HG03159 (cell line): ENCODE data around the gene ZNF385D.

Experiments
- ATAC-seq: cut with Tn5 transposase; IDR thresholded peaks from one replicate; pipeline ENCODE4 v1.9.1; 2021; ENCODE audit warnings: mild to moderate bottlenecking, moderate library complexity; ENCODE audit not compliant: unreplicated experiment

Gene ZNF385D

DNA sequence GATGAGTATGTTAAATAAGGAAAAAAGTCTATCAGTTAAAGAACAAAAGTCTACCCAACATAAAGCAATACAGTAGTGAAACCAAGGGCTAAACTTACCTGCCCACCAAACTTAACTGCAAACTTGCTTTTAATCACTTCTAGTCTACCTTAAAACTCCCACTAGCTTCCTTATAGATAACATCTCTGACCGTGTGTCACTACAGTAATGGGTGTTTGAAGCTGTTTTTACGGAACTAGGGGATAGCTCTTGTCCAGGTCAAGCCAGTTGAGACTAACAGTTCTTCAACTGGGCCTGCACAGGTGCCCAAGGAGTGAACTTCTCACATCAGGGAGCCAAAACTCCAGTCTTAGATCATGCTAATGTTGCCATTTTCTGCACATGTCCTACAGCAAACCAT, 132.3 kb downstream of the ZNF385D start:
- no peak for ATAC-seq

DNA sequence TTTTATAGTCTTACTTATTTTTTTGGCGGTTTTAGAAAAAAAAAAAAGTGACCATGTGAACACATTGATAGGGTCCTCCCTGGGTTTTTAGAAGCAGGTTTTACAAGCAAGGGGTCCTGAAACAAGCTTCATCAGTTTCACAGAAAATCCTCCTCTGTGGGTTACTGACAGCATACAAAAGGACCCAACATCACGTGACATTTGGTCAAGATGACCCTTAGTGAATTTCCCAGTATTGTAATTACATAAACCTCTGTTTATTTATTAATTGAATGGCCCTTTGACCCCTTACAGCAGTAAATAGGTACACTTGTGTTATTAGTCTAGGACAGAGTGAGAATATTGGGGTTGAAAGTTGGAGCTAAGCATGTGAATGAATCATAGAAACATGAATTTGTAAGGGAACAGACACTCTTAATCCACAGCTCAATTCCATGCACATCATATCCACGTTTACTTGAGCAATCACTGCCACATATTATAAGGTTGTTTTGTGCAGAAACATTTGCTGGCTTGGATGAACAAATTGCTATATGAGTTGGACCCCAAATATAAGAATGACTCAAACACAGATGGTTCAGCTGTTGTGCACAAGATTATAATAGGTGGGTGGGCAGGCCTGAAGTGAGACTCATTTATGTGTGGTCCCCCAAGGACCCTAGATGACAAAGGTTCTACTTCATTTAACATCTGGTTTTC, 137.5 kb downstream of the ZNF385D start:
- no peak for ATAC-seq

DNA sequence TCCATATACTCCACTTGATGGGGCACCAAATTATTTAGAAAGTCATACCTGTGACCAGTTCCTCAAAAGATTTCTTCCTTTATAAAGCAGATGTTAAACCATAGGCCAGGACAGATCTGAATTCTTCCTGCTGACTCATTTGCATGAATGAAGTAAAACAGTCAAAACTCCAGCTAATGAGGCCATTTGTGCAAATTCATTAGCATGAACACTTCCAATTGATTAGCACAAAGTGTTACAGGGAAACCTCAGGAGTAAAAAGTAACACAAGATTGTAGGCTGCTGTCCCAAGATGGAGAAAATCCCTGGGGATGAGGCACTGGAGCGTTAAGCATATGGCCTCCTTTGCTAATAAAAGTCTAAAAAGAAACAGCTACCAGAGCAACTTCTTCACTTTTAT, 149.8 kb downstream of the ZNF385D start:
- no peak for ATAC-seq

DNA sequence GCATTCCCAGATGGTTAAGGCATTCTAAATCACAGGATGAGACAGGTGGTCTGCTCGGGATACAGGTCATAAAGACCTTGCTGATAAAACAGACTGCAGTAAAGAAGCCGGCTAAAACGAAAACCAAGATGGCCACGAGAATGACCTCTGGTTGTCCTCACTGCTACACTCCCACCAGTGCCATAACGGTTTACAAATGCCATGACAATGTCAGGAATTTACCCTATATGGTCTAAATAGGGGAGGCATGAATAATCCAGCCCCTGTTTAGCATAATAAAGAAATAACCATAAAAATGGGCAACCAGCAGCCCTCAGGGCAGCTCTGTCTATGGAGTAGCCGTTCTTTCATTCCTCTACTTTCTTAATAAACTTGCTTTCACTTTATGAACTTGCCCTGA, 151.1 kb downstream of the ZNF385D start:
- ATAC-seq, result no peak

DNA sequence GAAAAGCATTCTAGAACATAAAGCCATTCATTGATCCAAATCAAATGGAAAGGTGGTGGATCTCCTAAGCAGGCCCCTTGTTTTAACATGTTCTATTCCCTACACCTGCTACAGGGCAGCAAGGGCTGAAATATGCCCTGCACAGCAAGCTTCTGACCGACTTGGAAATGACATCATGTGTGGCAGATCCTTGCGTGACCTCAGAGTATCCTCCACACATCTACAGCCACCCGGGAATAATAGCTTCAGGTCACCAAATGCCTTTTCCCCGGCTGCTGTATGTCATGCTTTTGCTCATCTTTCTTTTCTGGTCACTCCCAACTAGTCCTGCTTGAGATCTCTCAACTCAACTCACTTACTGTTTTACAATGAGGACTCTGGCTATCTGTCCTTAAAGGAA, 158.2 kb downstream of the ZNF385D start:
- no peak for ATAC-seq

DNA sequence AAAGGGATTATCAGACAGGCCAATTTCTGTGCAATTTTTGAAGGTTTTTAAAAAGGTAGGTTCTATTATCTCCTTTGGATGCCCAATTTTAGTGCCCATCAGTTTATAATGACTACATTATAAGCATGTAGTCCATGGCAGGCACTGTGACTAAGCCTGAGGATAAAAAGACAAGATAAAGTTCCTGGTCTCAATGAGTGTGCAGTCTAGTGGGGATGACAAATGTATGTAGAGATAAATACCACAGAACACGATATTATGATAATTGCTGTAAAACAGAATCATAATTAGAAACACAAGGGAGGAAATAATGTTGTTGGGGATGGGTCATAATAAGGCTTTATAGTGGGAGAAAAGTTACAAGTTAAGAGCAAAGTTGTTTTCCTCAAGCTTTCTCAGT, 163.1 kb downstream of the ZNF385D start:
- ATAC-seq, result no peak

DNA sequence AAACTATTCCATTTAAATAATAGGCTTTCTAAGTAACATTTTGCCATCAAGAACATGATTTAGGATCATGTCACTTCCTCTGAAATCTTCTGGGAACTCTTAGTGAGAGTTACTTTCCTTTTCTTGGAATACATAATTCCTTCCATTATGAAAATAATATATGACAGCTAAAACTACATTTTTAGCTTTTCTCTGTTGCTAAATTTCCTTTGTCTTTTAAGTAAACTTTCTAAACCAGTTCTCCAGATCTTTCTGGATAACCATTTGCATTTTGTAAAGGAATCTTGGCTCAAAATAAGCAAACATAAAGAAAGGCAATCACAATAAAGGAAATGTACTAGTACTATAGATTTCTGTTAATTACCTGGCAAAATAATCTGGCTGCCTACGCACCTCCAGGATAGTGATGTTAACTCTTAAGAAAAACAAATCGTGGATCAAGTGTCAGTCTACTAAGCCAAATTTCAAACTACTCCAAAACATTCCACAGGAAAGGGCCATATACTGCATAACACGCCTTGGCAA, 165.7 kb downstream of the ZNF385D start:
- no peak for ATAC-seq

DNA sequence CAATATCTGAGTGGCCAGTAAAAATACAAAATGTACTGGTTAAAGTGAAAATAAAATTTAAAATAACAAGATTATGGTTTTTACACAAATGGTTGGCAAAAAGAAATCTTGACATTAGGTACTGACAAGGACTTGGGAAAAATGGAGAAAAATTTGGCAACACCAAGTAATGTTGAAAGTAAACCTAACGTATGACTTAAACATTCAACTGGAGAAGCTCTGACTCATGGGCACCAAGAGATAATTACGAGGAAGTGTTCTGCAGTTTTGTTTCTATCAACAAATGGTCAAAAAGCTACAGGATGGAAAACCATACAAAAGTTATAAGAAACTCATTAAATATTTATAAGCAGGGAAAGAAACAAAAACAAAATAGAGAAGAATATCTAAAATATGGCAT, 177.7 kb downstream of the ZNF385D start:
- no peak for ATAC-seq

DNA sequence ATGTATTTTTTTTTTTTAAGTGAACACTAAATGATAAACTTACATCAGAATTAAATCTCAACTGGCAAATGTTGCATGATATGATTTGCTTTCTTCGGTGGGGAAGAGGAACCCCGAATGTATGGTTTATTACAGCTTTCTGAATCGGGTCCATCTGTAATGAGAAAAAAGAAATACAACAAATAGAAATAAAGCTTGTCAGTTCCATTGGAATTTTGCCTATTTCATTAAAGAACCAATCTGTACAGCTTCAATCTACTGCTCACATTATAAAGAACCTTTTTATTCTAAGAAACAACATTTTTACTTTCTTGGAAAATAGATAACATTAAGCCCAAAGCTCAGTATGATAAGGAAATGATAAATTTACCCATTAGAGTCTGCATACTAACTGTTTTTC, 186.5 kb downstream of the ZNF385D start:
- no peak for ATAC-seq

DNA sequence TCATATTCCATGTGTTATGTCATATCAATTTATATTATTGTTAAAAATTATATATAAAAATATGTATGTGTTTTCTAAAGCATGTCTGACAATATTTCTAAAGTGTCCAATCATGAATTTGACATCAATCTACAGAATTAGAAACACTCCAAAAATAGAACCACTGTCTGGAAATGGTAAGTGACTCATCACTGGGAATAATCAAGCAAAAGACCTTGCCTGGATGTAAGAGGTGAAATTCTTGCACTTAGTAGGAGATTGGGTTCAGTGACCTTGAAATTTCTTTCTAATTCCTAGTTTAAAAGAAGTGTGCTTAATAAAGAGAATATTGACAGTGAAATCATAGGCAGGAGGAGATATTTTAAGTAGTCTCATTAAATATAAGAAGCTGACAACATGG, 188.8 kb downstream of the ZNF385D start:
- no peak for ATAC-seq

DNA sequence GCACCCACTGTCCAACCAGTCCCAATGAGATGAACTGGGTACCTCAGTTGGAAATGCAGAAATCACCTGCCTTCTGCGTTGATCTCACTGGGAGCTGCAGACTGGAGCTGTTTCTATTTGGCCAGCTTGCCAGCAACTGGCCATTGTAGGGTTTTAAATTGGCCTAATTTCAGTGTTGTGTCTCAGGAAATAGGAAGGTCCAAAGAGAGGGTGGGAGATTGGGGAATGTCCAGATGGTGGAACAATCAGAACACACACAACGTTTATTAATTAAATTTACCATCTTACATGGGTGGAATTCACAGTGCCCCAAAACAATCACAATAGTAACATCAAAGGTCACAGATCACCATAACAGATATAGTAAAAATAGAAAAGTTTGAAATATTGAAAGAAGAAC, 189.5 kb downstream of the ZNF385D start:
- no peak for ATAC-seq

DNA sequence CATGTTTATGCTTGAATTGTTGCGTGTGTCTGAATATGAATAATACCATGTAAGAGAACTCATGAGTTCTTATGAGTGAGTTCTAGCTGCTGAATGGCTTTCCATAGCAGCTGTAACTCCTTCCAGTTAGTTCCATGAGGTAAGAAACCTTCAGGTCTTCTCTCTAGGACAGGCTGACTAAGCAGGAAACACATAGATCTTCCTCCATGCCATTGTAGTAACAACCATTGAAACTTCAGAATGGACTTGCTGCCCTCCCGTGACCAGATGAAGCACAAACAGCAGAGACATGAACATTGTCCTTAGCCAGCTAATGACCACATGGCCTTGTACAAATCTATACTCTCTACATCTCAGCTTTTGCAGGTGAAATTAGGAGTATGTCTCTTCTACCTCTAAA, 200.0 kb downstream of the ZNF385D start:
- ATAC-seq, result no peak

DNA sequence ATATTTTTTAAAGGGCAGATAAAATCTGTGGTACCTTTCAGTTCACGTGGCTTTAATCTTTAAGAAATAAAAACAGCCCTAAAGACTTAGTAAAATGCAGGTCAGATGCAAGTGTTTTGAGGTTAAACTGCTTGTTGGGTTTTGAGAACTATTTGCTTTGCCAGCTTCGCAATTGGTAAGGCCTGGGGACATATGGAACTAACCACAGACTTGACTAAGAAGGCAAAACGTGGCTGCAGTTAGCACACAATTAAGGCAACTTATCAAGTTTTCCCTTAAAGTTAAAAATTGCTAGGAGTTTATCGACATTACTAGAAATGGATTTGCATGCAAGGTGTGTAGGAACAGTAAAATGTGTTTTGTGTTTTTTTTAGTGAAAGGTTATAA, 206.9 kb downstream of the ZNF385D start:
- ATAC-seq, result no peak

DNA sequence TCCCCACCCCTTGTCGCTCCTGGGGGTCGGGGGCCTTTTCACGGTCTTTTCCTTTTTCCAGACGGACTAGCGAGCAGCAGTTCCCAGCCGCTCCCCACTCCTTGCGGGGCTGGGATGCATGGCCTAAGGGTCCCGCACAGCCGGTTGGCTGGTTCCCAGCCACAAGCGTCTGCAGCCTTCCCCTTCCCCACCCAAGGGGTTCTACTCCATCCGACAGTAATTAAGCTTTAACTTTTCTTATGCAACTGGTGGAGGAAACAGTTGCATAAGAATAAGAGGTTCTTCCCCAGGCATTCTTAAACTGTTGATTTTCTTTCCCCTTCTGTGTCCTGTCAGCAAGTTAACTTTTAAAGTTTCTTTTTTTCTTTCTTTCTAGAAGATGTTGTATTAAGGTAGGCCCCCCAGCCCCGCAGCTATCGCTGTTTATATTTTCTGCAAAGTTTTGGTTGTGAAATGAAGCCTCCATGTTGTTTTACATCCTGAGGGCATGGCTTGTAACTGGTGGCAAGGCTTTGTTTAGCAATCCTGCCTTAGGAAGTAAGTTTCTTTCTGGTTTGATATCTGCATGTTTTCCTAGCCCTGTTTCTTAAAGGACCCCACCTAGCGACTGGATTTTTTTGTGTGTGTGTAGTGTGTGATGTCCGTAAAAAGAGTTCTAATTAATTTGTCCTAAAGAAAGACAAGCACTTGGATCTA, 207.5 kb downstream of the ZNF385D start:
- ATAC-seq, result no peak

DNA sequence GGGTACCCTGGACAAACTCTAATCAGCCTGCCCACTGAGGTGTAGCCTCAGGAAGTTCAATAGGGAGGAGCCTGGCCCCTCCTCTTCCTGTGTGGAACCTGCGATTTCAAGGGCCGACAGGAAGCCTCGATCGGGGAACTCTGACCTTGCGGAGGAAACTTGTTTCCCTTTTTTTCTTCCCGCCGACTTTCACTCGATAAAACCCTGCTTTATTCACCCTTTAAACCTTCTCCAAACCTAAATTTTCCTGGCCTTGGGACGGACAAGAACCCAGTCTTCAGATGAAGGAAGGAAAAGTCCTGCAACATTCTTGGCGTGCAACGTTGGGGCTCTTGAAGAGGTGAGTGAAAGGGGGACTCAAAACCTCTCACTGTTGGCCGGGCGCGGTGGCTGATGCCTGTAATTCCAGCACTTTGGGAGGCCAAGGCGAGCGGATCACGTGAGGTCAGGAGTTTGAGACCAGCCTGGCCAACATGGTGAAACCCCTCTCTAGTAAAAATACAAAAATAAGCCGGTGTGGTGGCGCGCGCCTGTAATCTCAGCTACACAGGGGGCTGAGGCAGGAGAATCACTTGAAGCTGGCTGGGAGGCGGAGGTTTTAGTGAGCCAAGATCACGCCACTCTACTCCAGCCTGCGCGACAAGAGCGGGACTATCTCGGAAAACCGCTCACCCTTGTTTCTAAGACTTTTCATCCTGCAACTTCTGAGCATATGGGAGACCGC, 208.2 kb downstream of the ZNF385D start:
- ATAC-seq, result no peak

DNA sequence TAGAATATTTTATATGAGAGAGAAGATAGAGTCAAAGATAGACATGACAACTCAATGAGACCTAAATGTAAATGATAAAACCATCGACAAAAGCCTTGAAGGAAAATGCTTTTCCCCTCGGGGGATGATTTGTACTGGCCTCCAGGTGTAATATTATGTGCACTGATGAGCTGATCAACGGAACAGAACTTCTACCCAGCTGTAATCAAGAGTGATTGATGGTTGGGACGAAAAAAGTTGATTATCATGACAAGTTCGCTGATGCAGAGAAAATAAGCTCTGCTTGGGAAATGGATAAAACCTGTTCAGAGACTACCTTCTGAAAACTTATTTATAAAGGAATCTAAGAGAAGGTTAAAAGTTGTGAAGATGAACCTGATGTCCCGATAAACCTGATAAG, 210.7 kb downstream of the ZNF385D start:
- ATAC-seq, result no peak

DNA sequence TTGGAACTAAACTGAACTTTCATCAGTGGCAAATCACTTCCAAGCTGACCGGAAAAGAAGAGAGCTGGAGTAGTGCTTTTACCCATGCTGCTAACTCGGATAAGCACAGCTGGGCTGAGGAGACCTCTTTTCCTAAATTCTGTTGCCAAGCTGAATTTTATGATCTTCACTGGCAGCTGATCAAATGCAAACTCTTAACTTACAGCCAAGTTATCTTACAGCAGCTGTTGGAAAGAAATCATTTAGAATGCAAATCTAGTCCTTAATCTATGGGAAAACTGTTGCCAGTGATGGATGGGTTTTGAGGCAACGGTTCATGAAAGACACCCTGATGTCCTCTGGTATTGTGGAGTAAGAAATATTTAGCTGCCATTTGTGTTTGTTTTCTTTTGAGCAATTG, 216.5 kb downstream of the ZNF385D start:
- ATAC-seq, result no peak

DNA sequence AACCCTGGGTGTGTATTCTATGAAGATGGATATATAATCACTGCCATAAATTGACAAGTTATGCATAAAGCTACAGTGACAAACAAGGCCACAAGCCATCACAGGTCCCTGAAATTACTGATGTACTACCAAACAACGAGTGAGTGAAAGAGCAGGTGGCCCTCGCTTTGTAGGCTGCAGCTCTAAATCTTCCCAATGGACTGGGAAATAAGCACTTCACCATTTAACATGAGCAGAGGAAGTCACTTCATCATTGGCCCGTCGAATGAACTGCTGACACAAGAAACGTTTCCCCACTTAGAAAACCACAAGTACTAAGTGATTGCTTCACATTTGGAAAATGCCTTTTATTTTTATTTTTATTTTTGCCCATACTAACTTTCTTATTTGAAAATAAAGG, 218.0 kb downstream of the ZNF385D start:
- no peak for ATAC-seq

DNA sequence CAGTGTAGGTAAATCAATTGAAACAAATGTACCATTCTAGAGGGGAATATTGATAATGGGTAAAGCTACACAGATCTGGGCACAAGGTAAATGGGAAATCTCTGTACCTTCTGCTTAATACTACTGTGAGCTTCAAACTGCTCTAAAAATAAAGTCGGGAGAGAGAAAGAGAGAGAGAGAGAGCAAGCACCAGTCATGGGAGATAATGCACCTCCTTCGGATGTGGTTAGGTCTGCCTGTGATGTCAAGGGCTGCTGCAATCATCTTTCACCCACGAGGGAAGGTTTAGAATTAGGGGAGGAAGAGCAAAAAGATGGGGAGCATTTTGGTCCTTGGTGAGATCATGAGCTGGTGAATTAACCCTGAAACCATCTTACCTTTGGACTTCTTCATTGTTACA, 219.1 kb downstream of the ZNF385D start:
- no peak for ATAC-seq

DNA sequence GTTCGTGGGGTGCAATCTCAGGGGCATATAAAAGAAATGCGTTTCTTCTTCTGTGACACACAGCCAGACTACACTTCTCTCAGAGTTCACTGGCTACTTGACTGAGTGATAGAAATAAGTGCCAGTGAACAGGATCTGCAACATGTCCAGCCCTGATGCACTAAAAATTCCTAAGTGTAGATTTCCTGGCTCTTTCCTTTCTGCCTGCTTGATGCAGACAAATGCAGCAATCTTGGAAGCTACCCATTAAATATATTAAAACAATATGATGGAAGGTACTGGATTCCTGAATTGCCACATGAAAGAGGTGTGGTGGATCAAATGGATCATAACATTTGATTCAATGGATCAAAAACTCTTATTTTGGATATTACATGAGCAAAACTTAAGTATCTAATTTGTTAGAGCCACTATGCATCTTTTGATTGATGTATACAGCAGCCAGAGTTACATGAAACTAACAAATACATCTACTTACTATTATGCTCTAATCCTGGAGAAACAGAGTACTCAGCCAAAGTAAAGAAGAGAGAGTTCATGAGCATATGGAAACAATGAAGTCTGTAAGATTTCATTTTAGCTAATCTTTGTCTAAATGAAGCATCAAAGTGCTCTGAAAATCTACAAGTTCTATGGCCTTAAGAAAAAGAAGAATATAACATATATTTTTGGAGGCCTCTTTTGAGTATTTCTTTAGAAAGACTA, 222.6 kb downstream of the ZNF385D start:
- no peak for ATAC-seq

DNA sequence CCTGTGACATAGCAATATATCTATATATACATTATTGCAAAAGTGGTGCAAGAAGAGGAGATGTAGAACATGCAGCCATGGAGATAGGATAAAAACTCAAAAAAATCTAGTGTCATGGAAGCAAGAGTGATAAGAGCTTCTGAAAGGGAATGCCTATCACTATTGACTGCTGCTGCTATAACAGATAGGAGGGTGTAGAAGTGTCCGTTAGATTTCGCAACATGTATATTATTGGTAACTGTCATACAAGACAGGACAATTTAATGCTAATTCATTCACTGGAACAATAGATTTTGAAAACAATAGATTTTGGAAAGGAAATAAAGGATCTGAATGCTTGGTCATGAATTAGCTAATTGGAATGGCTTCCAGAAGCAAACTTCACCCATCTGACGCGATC, 224.5 kb downstream of the ZNF385D start:
- ATAC-seq, result no peak
